OCI-LY7 (cell line): ENCODE data around the gene RTL3.

Source experiments
- EZH2phosphoT487 ChIP-seq: fragments of 200-600 bp; sonication (generic); IDR thresholded peaks from 2 replicates; pipeline ENCODE4 v1.6.1; 2018; ENCODE audit warnings: low read depth, borderline replicate concordance, mild to moderate bottlenecking, mixed run types, antibody characterized with exemption, low read length, moderate library complexity, mixed read lengths
- TF ChIP-seq, protein P1 (sequence below): fragments of 200-600 bp; sonication (generic); conservative IDR thresholded peaks from 2 replicates; pipeline ENCODE4 v1.5.1; 2014; ENCODE audit warnings: mild to moderate bottlenecking, antibody characterized with exemption, low read length, moderate library complexity, mixed read lengths

DNA sequence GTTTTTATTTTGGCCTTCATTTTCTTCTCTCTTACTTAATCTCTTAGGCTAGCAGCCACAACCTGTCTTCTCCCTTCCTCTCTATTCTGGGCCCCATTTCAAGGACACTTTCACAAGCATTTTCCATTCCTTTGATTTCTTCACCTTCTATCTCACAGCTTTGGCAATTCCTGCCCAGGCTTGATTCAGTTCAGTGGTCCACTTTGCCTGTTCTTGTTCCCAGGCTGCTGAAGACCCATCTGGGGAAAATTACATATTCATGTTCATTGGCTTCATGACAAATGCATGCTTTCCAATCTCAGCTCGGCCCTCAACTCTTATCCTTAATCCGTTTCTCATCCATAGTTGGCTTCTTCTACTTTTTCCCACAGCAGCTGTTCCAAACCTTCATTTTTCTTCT, 49.7 kb upstream of the RTL3 start:
- TF ChIP-seq, protein P1, sequence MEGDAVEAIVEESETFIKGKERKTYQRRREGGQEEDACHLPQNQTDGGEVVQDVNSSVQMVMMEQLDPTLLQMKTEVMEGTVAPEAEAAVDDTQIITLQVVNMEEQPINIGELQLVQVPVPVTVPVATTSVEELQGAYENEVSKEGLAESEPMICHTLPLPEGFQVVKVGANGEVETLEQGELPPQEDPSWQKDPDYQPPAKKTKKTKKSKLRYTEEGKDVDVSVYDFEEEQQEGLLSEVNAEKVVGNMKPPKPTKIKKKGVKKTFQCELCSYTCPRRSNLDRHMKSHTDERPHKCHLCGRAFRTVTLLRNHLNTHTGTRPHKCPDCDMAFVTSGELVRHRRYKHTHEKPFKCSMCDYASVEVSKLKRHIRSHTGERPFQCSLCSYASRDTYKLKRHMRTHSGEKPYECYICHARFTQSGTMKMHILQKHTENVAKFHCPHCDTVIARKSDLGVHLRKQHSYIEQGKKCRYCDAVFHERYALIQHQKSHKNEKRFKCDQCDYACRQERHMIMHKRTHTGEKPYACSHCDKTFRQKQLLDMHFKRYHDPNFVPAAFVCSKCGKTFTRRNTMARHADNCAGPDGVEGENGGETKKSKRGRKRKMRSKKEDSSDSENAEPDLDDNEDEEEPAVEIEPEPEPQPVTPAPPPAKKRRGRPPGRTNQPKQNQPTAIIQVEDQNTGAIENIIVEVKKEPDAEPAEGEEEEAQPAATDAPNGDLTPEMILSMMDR = no peak
- TF ChIP-seq EZH2phosphoT487 = no peak
